ENCODE results near the gene IGFLR1. TPM values are rescaled to one million over a fixed set of nuclear protein-coding genes. Genes with fewer than 3 reads are reported as not detected.
"Not testable (repeated sequence)": the region's sequence is repeated elsewhere in the genome, so short reads cannot be mapped to it uniquely, and the experiment has no call there.

The IGFLR1 gene
- total and polyA plus RNA-seq, 4 donors = 5.1 to 14.9 (median 9.5) TPM

- not testable (repeated sequence) for H3K27ac ChIP-seq (ENCODE audit: low read depth in 1 of 2, low read length in 2 of 2); ATAC-seq (ENCODE audit: low FRiP score); H3K9me3 ChIP-seq (ENCODE audit: control insufficient read depth, low read length); H3K4me1 ChIP-seq (ENCODE audit: control insufficient read depth in 1 of 2, insufficient read depth in 2 of 2, low read length in 2 of 2); DNase-seq; H3K27me3 ChIP-seq (ENCODE audit: control insufficient read depth in 1 of 2, insufficient read depth in 2 of 2, low read length in 1 of 2); H3K4me3 ChIP-seq (ENCODE audit: low read length in 2 of 2)
- intact Hi-C loops (cut with DNase I) = loop anchor here in 1 of 2 donors (5.0 kb wide), 1 partner anchor 567 kb away; no protein-coding TSS in a partner anchor
- H3K36me3 ChIP-seq (ENCODE audit: control insufficient read depth in 1 of 2, insufficient read depth in 2 of 2, low read length in 1 of 2) = peaks cover 0 to 24% of the 10 kb centered on the region in 2 donors
- WGBS, 2 donors = 96 to 98% methylated on average over 7 of the region's 7 CpGs
Observed at GRCh38 chr19:35724132-35724531, 18.1 kb downstream of the IGFLR1 start.

- intact Hi-C loops (cut with DNase I) = loop anchor here in 1 of 2 donors (5.0 kb wide), 1 partner anchor 566 kb away; no protein-coding TSS in a partner anchor
- 93 to 95% methylated on average over 24 of the region's 24 CpGs for WGBS, 2 donors
- Histone ChIP-seq H3K4me3 (ENCODE audit: low read length in 2 of 2) (no peak overlapping the region), H3K9me3 (ENCODE audit: control insufficient read depth, low read length) (no peaks in the 10 kb centered on the region), H3K27me3 (ENCODE audit: control insufficient read depth in 1 of 2, insufficient read depth in 2 of 2, low read length in 1 of 2) (no peaks in the 10 kb centered on the region), H3K36me3 (ENCODE audit: control insufficient read depth in 1 of 2, insufficient read depth in 2 of 2, low read length in 1 of 2) (peaks cover 0 to 22% of the 10 kb centered on the region in 2 donors), H3K4me1 (ENCODE audit: control insufficient read depth in 1 of 2, insufficient read depth in 2 of 2, low read length in 2 of 2) (no peaks in the 10 kb centered on the region), H3K27ac (ENCODE audit: low read depth in 1 of 2, low read length in 2 of 2) (no peak overlapping the region)
- DNase-seq (no peak), ATAC-seq (ENCODE audit: low FRiP score) (no peak)
Observed at GRCh38 chr19:35723671-35724070, 18.6 kb downstream of the IGFLR1 start.

GRCh38 chr19:35722897-35723296 lies 19.4 kb downstream of the IGFLR1 start:
- H3K36me3 ChIP-seq (ENCODE audit: control insufficient read depth in 1 of 2, insufficient read depth in 2 of 2, low read length in 1 of 2) = peaks cover 0 to 22% of the 10 kb centered on the region in 2 donors

GRCh38 chr19:35722461-35722860 lies 19.8 kb downstream of the IGFLR1 start:
- H3K27me3 ChIP-seq (ENCODE audit: control insufficient read depth in 1 of 2, insufficient read depth in 2 of 2, low read length in 1 of 2) = no peaks in the 10 kb centered on the region
- no peak overlapping the region for H3K4me3 ChIP-seq (ENCODE audit: low read length in 2 of 2)
- intact Hi-C loops (cut with DNase I) = loop anchor here in 1 of 2 donors (5.0 kb wide), 1 partner anchor 565 kb away; no protein-coding TSS in a partner anchor
- DNase-seq (no peak), ATAC-seq (ENCODE audit: low FRiP score) (no peak)
- peaks cover 0 to 22% of the 10 kb centered on the region in 2 donors for H3K36me3 ChIP-seq (ENCODE audit: control insufficient read depth in 1 of 2, insufficient read depth in 2 of 2, low read length in 1 of 2)
- WGBS, 2 donors = 94 to 97% methylated on average over 14 of the region's 14 CpGs
- no peaks in the 10 kb centered on the region for H3K4me1 ChIP-seq (ENCODE audit: control insufficient read depth in 1 of 2, insufficient read depth in 2 of 2, low read length in 2 of 2)
- H3K9me3 ChIP-seq (ENCODE audit: control insufficient read depth, low read length) = no peaks in the 10 kb centered on the region
- H3K27ac ChIP-seq (ENCODE audit: low read depth in 1 of 2, low read length in 2 of 2) = no peak overlapping the region

More at GRCh38 chr19:35722897-35723296, 19.4 kb downstream of the IGFLR1 start:
- H3K9me3 ChIP-seq (ENCODE audit: control insufficient read depth, low read length) = no peaks in the 10 kb centered on the region
- no peaks in the 10 kb centered on the region for H3K4me1 ChIP-seq (ENCODE audit: control insufficient read depth in 1 of 2, insufficient read depth in 2 of 2, low read length in 2 of 2)
- no peaks in the 10 kb centered on the region for H3K27me3 ChIP-seq (ENCODE audit: control insufficient read depth in 1 of 2, insufficient read depth in 2 of 2, low read length in 1 of 2)
- no peak overlapping the region for H3K4me3 ChIP-seq (ENCODE audit: low read length in 2 of 2)
- 91% methylated on average over 16 of the region's 16 CpGs for WGBS, 2 donors
- intact Hi-C loops (cut with DNase I) = loop anchor here in 1 of 2 donors (5.0 kb wide), 1 partner anchor 566 kb away; no protein-coding TSS in a partner anchor
- H3K27ac ChIP-seq (ENCODE audit: low read depth in 1 of 2, low read length in 2 of 2) = no peak overlapping the region
- no peak for DNase-seq
- no peak for ATAC-seq (ENCODE audit: low FRiP score)

- intact Hi-C loops (cut with DNase I) = loop anchor here in 1 of 2 donors (5.0 kb wide), 1 partner anchor 564 kb away; no protein-coding TSS in a partner anchor
Observed at GRCh38 chr19:35721374-35721773, 20.9 kb downstream of the IGFLR1 start.

GRCh38 chr19:35720648-35721047 lies 21.6 kb downstream of the IGFLR1 start:
- H3K4me3 ChIP-seq (ENCODE audit: low read length in 2 of 2) = no peak overlapping the region
- H3K4me1 ChIP-seq (ENCODE audit: control insufficient read depth in 1 of 2, insufficient read depth in 2 of 2, low read length in 2 of 2) = no peaks in the 10 kb centered on the region
- ATAC-seq (ENCODE audit: low FRiP score) (no peak), DNase-seq (no peak)
- no peaks in the 10 kb centered on the region for H3K9me3 ChIP-seq (ENCODE audit: control insufficient read depth, low read length)
- H3K36me3 ChIP-seq (ENCODE audit: control insufficient read depth in 1 of 2, insufficient read depth in 2 of 2, low read length in 1 of 2) = peaks cover 0 to 20% of the 10 kb centered on the region in 2 donors
- no peak overlapping the region for H3K27ac ChIP-seq (ENCODE audit: low read depth in 1 of 2, low read length in 2 of 2)
- 85 to 87% methylated on average over 16 to 17 of the region's 17 CpGs for WGBS, 2 donors
- intact Hi-C loops (cut with DNase I) = loop anchor here in 1 of 2 donors (5.0 kb wide), 1 partner anchor 563 kb away; no protein-coding TSS in a partner anchor
- no peaks in the 10 kb centered on the region for H3K27me3 ChIP-seq (ENCODE audit: control insufficient read depth in 1 of 2, insufficient read depth in 2 of 2, low read length in 1 of 2)

More at GRCh38 chr19:35721374-35721773, 20.9 kb downstream of the IGFLR1 start:
- Histone ChIP-seq H3K4me3 (ENCODE audit: low read length in 2 of 2) (no peak overlapping the region), H3K4me1 (ENCODE audit: control insufficient read depth in 1 of 2, insufficient read depth in 2 of 2, low read length in 2 of 2) (no peaks in the 10 kb centered on the region), H3K27ac (ENCODE audit: low read depth in 1 of 2, low read length in 2 of 2) (no peak overlapping the region), H3K36me3 (ENCODE audit: control insufficient read depth in 1 of 2, insufficient read depth in 2 of 2, low read length in 1 of 2) (peaks cover 0 to 20% of the 10 kb centered on the region in 2 donors), H3K9me3 (ENCODE audit: control insufficient read depth, low read length) (no peaks in the 10 kb centered on the region), H3K27me3 (ENCODE audit: control insufficient read depth in 1 of 2, insufficient read depth in 2 of 2, low read length in 1 of 2) (no peaks in the 10 kb centered on the region)
- DNase-seq = no peak
- no peak for ATAC-seq (ENCODE audit: low FRiP score)
- WGBS, 2 donors = 90 to 93% methylated on average over 16 of the region's 16 CpGs

- 86 to 87% methylated on average over 9 of the region's 9 CpGs for WGBS, 2 donors
- ATAC-seq (ENCODE audit: low FRiP score) (no peak), DNase-seq (no peak)
- H3K4me1 ChIP-seq (ENCODE audit: control insufficient read depth in 1 of 2, insufficient read depth in 2 of 2, low read length in 2 of 2) = no peaks in the 10 kb centered on the region
- no peak overlapping the region for H3K27ac ChIP-seq (ENCODE audit: low read depth in 1 of 2, low read length in 2 of 2)
- H3K27me3 ChIP-seq (ENCODE audit: control insufficient read depth in 1 of 2, insufficient read depth in 2 of 2, low read length in 1 of 2) = no peaks in the 10 kb centered on the region
- intact Hi-C loops (cut with DNase I) = loop anchor here in 1 of 2 donors (5.0 kb wide), 1 partner anchor 563 kb away; no protein-coding TSS in a partner anchor
- H3K4me3 ChIP-seq (ENCODE audit: low read length in 2 of 2) = no peak overlapping the region
- peaks cover 0 to 17% of the 10 kb centered on the region in 2 donors for H3K36me3 ChIP-seq (ENCODE audit: control insufficient read depth in 1 of 2, insufficient read depth in 2 of 2, low read length in 1 of 2)
- no peaks in the 10 kb centered on the region for H3K9me3 ChIP-seq (ENCODE audit: control insufficient read depth, low read length)
Observed at GRCh38 chr19:35720163-35720524, 22.1 kb downstream of the IGFLR1 start.

- Histone ChIP-seq H3K36me3 (ENCODE audit: control insufficient read depth in 1 of 2, insufficient read depth in 2 of 2, low read length in 1 of 2) (peaks cover 0 to 13% of the 10 kb centered on the region in 2 donors), H3K4me3 (ENCODE audit: low read length in 2 of 2) (no peak overlapping the region), H3K27ac (ENCODE audit: low read depth in 1 of 2, low read length in 2 of 2) (no peak overlapping the region), H3K9me3 (ENCODE audit: control insufficient read depth, low read length) (no peaks in the 10 kb centered on the region), H3K4me1 (ENCODE audit: control insufficient read depth in 1 of 2, insufficient read depth in 2 of 2, low read length in 2 of 2) (no peaks in the 10 kb centered on the region), H3K27me3 (ENCODE audit: control insufficient read depth in 1 of 2, insufficient read depth in 2 of 2, low read length in 1 of 2) (no peaks in the 10 kb centered on the region)
- intact Hi-C loops (cut with DNase I) = loop anchor here in 1 of 2 donors (5.0 kb wide), 2 partner anchors 172 to 562 kb away; partner anchors contain the start of gene TMEM147
- WGBS, 2 donors = 84 to 86% methylated on average over 29 to 32 of the region's 32 CpGs
- DNase-seq (no peak), ATAC-seq (ENCODE audit: low FRiP score) (no peak)
Observed at GRCh38 chr19:35719402-35720162, 22.7 kb downstream of the IGFLR1 start.

All from aorta (tissue), 5 donors.